Sigmoid colon (tissue), 7 donors: Measurements from ENCODE around the gene IL17A. TPM values are rescaled to one million over a fixed set of nuclear protein-coding genes. Genes with fewer than 3 reads are reported as not detected.

Experiments
- DNase-seq: peaks from one replicate; pipeline ENCODE4 v3.0.0-alpha.2; 2019
- H3K27ac ChIP-seq, 4 donors: fragments of 200-600 bp; sonication (generic); one replicate each; pipeline ENCODE4 v1.5.1; 2016 to 2019; ENCODE audit warnings: mild to moderate bottlenecking in 1 of 4
- H3K27me3 ChIP-seq, 3 donors: fragments of 200-600 bp; sonication (generic); one replicate each; pipeline ENCODE4 v1.5.1; 2019; ENCODE audit warnings: mild to moderate bottlenecking in 1 of 3
- H3K36me3 ChIP-seq, 4 donors: fragments of 200-600 bp; sonication (generic); one replicate each; pipeline ENCODE4 v1.5.1; 2016 to 2019
- H3K4me1 ChIP-seq, 4 donors: fragments of 200-600 bp; sonication (generic); one replicate each; pipeline ENCODE4 v1.5.1; 2017 to 2019
- H3K4me3 ChIP-seq, 4 donors: fragments of 200-600 bp; sonication (generic); one replicate each; pipeline ENCODE4 v1.5.1; 2017 to 2019; ENCODE audit warnings: mild to moderate bottlenecking in 2 of 4, moderate library complexity in 1 of 4
- H3K9me3 ChIP-seq, 4 donors: fragments of 200-600 bp in 3 of 4; sonication (generic) in 3 of 4; one replicate each; pipeline versions ENCODE4 v1.5.1 to v1.6.1; 2013 to 2019
- CTCF ChIP-seq, 4 experiments: fragments of 450-650 bp in 3 of 4; fragments of 200-600 bp in 1 of 4; IDR thresholded peaks; one replicate each; pipeline ENCODE4 v1.5.1; 2016 to 2019; ENCODE audit warnings: antibody characterized with exemption in 4 of 4, mild to moderate bottlenecking in 3 of 4, moderate library complexity in 2 of 4
- EP300 ChIP-seq, 4 donors: sonication (generic); formaldehyde crosslinking; IDR thresholded peaks; one replicate each; pipeline ENCODE4 v1.6.1; 2017; ENCODE audit warnings: antibody characterized with exemption in 4 of 4
- POLR2A ChIP-seq, 2 donors: fragments of 450-650 bp; IDR thresholded peaks; one replicate each; pipeline ENCODE4 v1.6.1; 2016; ENCODE audit warnings: antibody characterized with exemption in 2 of 2, mild to moderate bottlenecking in 2 of 2, moderate library complexity in 2 of 2
- POLR2AphosphoS5 ChIP-seq, 4 donors: sonication (generic); formaldehyde crosslinking; IDR thresholded peaks; one replicate each; pipeline ENCODE4 v1.6.1; 2017; ENCODE audit warnings: antibody characterized with exemption in 4 of 4
- WGBS, 2 donors: extraction: QIAGEN DNeasy Blood & Tissue Kit; methylation state at CpG; one replicate each; pipeline ENCODE4 v1.1.7; 2013; 5-methylcytosine and 5-hydroxymethylcytosine counted together
- intact Hi-C: fragments of 100-400 bp; cut with DNase I; formaldehyde crosslinking; loops from one replicate; pipeline ENCODE4 v1.15.1; 2023
- polyA plus RNA-seq, 3 donors: library from polyadenylated mRNA; stranded (reverse); fragments of 200-250 nt; gene quantifications; one replicate each; pipeline ENCODE4 v1.2.3, GENCODE V29; 2013
- total RNA-seq, 4 donors: library from RNA; depleted of rRNA; stranded (reverse); fragments of >200 nt; gene quantifications; one replicate each; pipeline ENCODE4 v1.1.0, GENCODE V29; 2016
- donor health status: healthy with polysubstance abuse.
- donor health status: Bipolar disorder and iron deficiency.
- donor health status: healthy.

IL17A gene
- total and polyA plus RNA-seq, 7 donors = 0.39 TPM; not detected in 6

- 81 to 89% methylated on average over 1 of the region's 1 CpG for WGBS, 2 donors
- TF ChIP-seq EP300 (IDR thresholded peaks at IDR 0.05) (no peak), POLR2A (IDR thresholded peaks at IDR 0.05) (no peak), POLR2AphosphoS5 (IDR thresholded peaks at IDR 0.05) (no peak), CTCF (IDR thresholded peaks at IDR 0.05) (no peak)
- Histone ChIP-seq H3K36me3 (no peaks in the 10 kb centered on the region), H3K27ac (no peak overlapping the region), H3K4me1 (peaks cover 0 to 13% (median 8%) of the 10 kb centered on the region in 4 donors), H3K9me3 (no peaks in the 10 kb centered on the region), H3K27me3 (no peaks in the 10 kb centered on the region), H3K4me3 (no peak overlapping the region)
- intact Hi-C loops = no loop called here
- DNase-seq = no peak
Observed at GRCh38 chr6:52141596-52141995, 44.6 kb upstream of the IL17A start.

GRCh38 chr6:52142556-52142955 lies 43.6 kb upstream of the IL17A start:
- H3K9me3 ChIP-seq = no peaks in the 10 kb centered on the region
- H3K27me3 ChIP-seq = no peaks in the 10 kb centered on the region
- H3K36me3 ChIP-seq = no peaks in the 10 kb centered on the region
- TF ChIP-seq CTCF (IDR thresholded peaks at IDR 0.05) (no peak), EP300 (IDR thresholded peaks at IDR 0.05) (no peak), POLR2A (IDR thresholded peaks at IDR 0.05) (no peak), POLR2AphosphoS5 (IDR thresholded peaks at IDR 0.05) (no peak)
- H3K27ac ChIP-seq = no peak overlapping the region
- intact Hi-C loops = no loop called here
- 90 to 92% methylated on average over 1 of the region's 1 CpG for WGBS, 2 donors
- no peak overlapping the region for H3K4me3 ChIP-seq
- peaks cover 0 to 13% (median 8%) of the 10 kb centered on the region in 4 donors for H3K4me1 ChIP-seq
- DNase-seq = no peak

GRCh38 chr6:52143551-52143950 lies 42.6 kb upstream of the IL17A start:
- Histone ChIP-seq H3K4me3 (no peak overlapping the region), H3K9me3 (no peaks in the 10 kb centered on the region), H3K36me3 (no peaks in the 10 kb centered on the region), H3K4me1 (peaks cover 0 to 13% (median 8%) of the 10 kb centered on the region in 4 donors), H3K27ac (no peak overlapping the region), H3K27me3 (no peaks in the 10 kb centered on the region)
- intact Hi-C loops = no loop called here
- TF ChIP-seq EP300 (IDR thresholded peaks at IDR 0.05) (no peak), CTCF (IDR thresholded peaks at IDR 0.05) (no peak), POLR2A (IDR thresholded peaks at IDR 0.05) (no peak), POLR2AphosphoS5 (IDR thresholded peaks at IDR 0.05) (no peak)
- WGBS, 2 donors = 91% methylated on average over 4 of the region's 4 CpGs
- no peak for DNase-seq

- TF ChIP-seq CTCF (IDR thresholded peaks at IDR 0.05) = no peak
- TF ChIP-seq POLR2AphosphoS5 (IDR thresholded peaks at IDR 0.05) = no peak
- TF ChIP-seq EP300 (IDR thresholded peaks at IDR 0.05) = no peak
- no peak for TF ChIP-seq POLR2A (IDR thresholded peaks at IDR 0.05)
- Histone ChIP-seq H3K9me3 (no peaks in the 10 kb centered on the region), H3K27me3 (no peaks in the 10 kb centered on the region), H3K27ac (no peak overlapping the region), H3K4me1 (peaks cover 0 to 12% (median 8%) of the 10 kb centered on the region in 4 donors), H3K4me3 (no peak overlapping the region), H3K36me3 (no peaks in the 10 kb centered on the region)
- intact Hi-C loops = no loop called here
- WGBS, 2 donors = 89 to 92% methylated on average over 14 of the region's 14 CpGs
- no peak for DNase-seq
Observed at GRCh38 chr6:52144196-52145076, 41.7 kb upstream of the IL17A start.
